IMR-90 (cell line): ENCODE results near the gene PTGES. TPM values are rescaled to one million over a fixed set of nuclear protein-coding genes. Genes with fewer than 3 reads are reported as not detected.
A peak's percentile ranks its signal among the peaks of the same experiment; 100 is the strongest.

Experiments
- ATAC-seq: fragments of 200-7000 bp; cut with Tn5 transposase; 2 replicates; pipeline ENCODE4 v1.9.1; 2020; ENCODE audit warnings: low read depth, mild to moderate bottlenecking, moderate library complexity
- BruUV-seq: library from RNA; stranded (reverse); fragments of 400-500 nt; replicated peaks from 2 replicates; lab custom pipeline; 2021; lab: Mats Ljungman, UMichigan
- CTCF ChIA-PET: fragments of 300-600 bp; formaldehyde crosslinking; extraction: SDS; loops from one replicate; lab custom pipeline; 2021; ENCODE audit warnings: antibody characterized with exemption; lab: Yijun Ruan, JAX
- POLR2A ChIA-PET: fragments of 300-600 bp; sonication (Branson Sonifier 250); formaldehyde crosslinking; loops from one replicate; lab custom pipeline; 2022; ENCODE audit warnings: antibody characterized with exemption; ENCODE audit not compliant: unreplicated experiment; lab: Charles Lee
- DNase-seq: peaks from one replicate; pipeline ENCODE4 v3.0.0; 2013
- H2AFZ ChIP-seq: replicated peaks from 2 replicates; pipeline ENCODE3; 2013; ENCODE audit warnings: low read length, mild to moderate bottlenecking; ENCODE audit not compliant: poor library complexity
- H2AK5ac ChIP-seq: 2 replicates; pipeline ENCODE4 v1.6.1; 2013; ENCODE audit warnings: low read depth, low read length, inconsistent platforms
- H2AK9ac ChIP-seq: replicated peaks from 2 replicates; pipeline ENCODE3; 2013; ENCODE audit warnings: mild to moderate bottlenecking, low read depth, low read length, moderate library complexity; ENCODE audit not compliant: poor library complexity
- H2BK120ac ChIP-seq: 2 replicates; pipeline ENCODE4 v1.6.1; 2013; ENCODE audit warnings: low read depth, low read length, inconsistent platforms
- H2BK15ac ChIP-seq: 3 replicates; pipeline ENCODE4 v1.6.1; 2013; ENCODE audit warnings: low read depth, low read length, inconsistent platforms
- H2BK20ac ChIP-seq: 2 replicates; pipeline ENCODE4 v1.6.1; 2013; ENCODE audit warnings: low read depth, mild to moderate bottlenecking, inconsistent platforms, low read length, moderate library complexity
- H2BK5ac ChIP-seq: 2 replicates; pipeline ENCODE4 v1.6.1; 2013; ENCODE audit warnings: mild to moderate bottlenecking, low read depth, low read length, inconsistent platforms; ENCODE audit not compliant: poor library complexity, severe bottlenecking
- H3K14ac ChIP-seq: replicated peaks from 2 replicates; pipeline ENCODE4 v1.6.1; 2013; ENCODE audit warnings: low read depth, low read length, inconsistent platforms
- H3K18ac ChIP-seq: 2 replicates; pipeline ENCODE4 v1.6.1; 2013; ENCODE audit warnings: low read depth, low read length, control low read depth
- H3K23ac ChIP-seq: 2 replicates; pipeline ENCODE4 v1.6.1; 2013; ENCODE audit warnings: low read depth, low read length, inconsistent platforms
- H3K27ac ChIP-seq: 2 replicates; pipeline ENCODE4 v1.5.1; 2013; ENCODE audit warnings: mild to moderate bottlenecking, control low read depth, low read length; ENCODE audit not compliant: insufficient read depth
- H3K27me3 ChIP-seq: 2 replicates; pipeline ENCODE4 v1.6.1; 2013; ENCODE audit warnings: low read length; ENCODE audit not compliant: control insufficient read depth, insufficient read depth
- H3K36me3 ChIP-seq: 2 replicates; pipeline ENCODE4 v1.6.1; 2013; ENCODE audit warnings: low read length, mixed read lengths; ENCODE audit not compliant: control insufficient read depth, insufficient read depth
- H3K4ac ChIP-seq: 2 replicates; pipeline ENCODE4 v1.6.1; 2013; ENCODE audit warnings: low read depth, low read length, inconsistent platforms
- H3K4me1 ChIP-seq: 2 replicates; pipeline ENCODE4 v1.6.1; 2013; ENCODE audit warnings: low read length, mixed read lengths; ENCODE audit not compliant: control insufficient read depth, insufficient read depth
- H3K4me2 ChIP-seq: 2 replicates; pipeline ENCODE4 v1.6.1; 2013; ENCODE audit warnings: low read depth, mild to moderate bottlenecking, control low read depth, low read length, moderate library complexity
- H3K4me3 ChIP-seq: 2 replicates; pipeline ENCODE4 v1.5.1; 2013; ENCODE audit warnings: low read depth, mild to moderate bottlenecking, control low read depth, low read length, moderate library complexity; ENCODE audit not compliant: insufficient read depth
- H3K56ac ChIP-seq: 2 replicates; pipeline ENCODE4 v1.6.1; 2013; ENCODE audit warnings: low read length, inconsistent platforms; ENCODE audit not compliant: insufficient read depth; ENCODE audit errors: extremely low read depth
- H3K79me1 ChIP-seq, 2 experiments: 2 replicates each; pipeline ENCODE4 v1.6.1; 2013; ENCODE audit warnings: low read length in 2 of 2, inconsistent platforms in 1 of 2, low read depth in 1 of 2
- H3K9ac ChIP-seq: 2 replicates; pipeline ENCODE4 v1.6.1; 2013; ENCODE audit warnings: low read depth, low read length, control low read depth
- H3K9me1 ChIP-seq: 2 replicates; pipeline ENCODE4 v1.6.1; 2013; ENCODE audit warnings: low read length, inconsistent platforms; ENCODE audit not compliant: insufficient read depth
- H3K9me3 ChIP-seq: 2 replicates; pipeline ENCODE4 v1.6.1; 2013; ENCODE audit warnings: low read length; ENCODE audit not compliant: control insufficient read depth, insufficient read depth
- H4K20me1 ChIP-seq: 2 replicates; pipeline ENCODE4 v1.6.1; 2013; ENCODE audit warnings: low read length, inconsistent platforms; ENCODE audit not compliant: insufficient read depth
- H4K5ac ChIP-seq: 2 replicates; pipeline ENCODE4 v1.6.1; 2013; ENCODE audit warnings: mild to moderate bottlenecking, low read depth, low read length, control low read depth
- H4K8ac ChIP-seq, 2 experiments: 2 replicates each; pipeline ENCODE4 v1.6.1; 2013; ENCODE audit warnings: low read depth in 2 of 2, low read length in 2 of 2, control low read depth in 1 of 2, inconsistent platforms in 1 of 2
- H4K91ac ChIP-seq: 2 replicates; pipeline ENCODE4 v1.6.1; 2013; ENCODE audit warnings: low read depth, low read length, inconsistent platforms; ENCODE audit not compliant: insufficient read depth
- FOS ChIP-seq: fragments of 150-350 bp; IDR thresholded peaks from 2 replicates; pipeline ENCODE4 v1.6.1; 2016; ENCODE audit warnings: low read depth, low read length
- MAFK ChIP-seq: IDR thresholded peaks from 2 replicates; pipeline ENCODE4 v1.6.1; 2012; ENCODE audit warnings: low read depth, low read length, improper control_type of control experiment
- RCOR1 ChIP-seq: IDR thresholded peaks from 2 replicates; pipeline ENCODE4 v1.6.1; 2012; ENCODE audit warnings: mild to moderate bottlenecking, low read length, improper control_type of control experiment; ENCODE audit not compliant: insufficient replicate concordance
- RFX5 ChIP-seq: IDR thresholded peaks from 2 replicates; pipeline ENCODE4 v1.8.0; 2012; ENCODE audit warnings: low read depth, mild to moderate bottlenecking, low read length, moderate library complexity
- WGBS, 2 experiments: methylation state at CpG; one replicate each; pipeline versions ENCODE4 v1.1.5 to v1.1.7; 2013; ENCODE audit warnings: missing lambda C conversion rate in 2 of 2; ENCODE audit not compliant: insufficient read length in 1 of 2; ENCODE audit errors: extremely low coverage in 2 of 2; 5-methylcytosine and 5-hydroxymethylcytosine counted together
- dilution Hi-C: fragments of 300-500 bp; cut with HindIII; formaldehyde crosslinking; loops from one replicate; pipeline ENCODE4 v1.14.3; 2018; ENCODE audit warnings: low sequenced_read_pairs; ENCODE audit not compliant: unreplicated experiment
- in situ Hi-C: fragments of 300-500 bp; cut with MboI; formaldehyde crosslinking; loops from 3 replicates; pipeline ENCODE4 v1.14.3; 2019; ENCODE audit warnings: low sequenced_read_pairs, inconsistent platforms, mixed read lengths
- intact Hi-C: fragments of 100-400 bp; cut with micrococcal nuclease; formaldehyde crosslinking; loops from 2 replicates; pipeline ENCODE4 v1.10.0; 2022
- polyA plus RNA-seq, 3 experiments: library from polyadenylated mRNA; depleted of rRNA; stranded (reverse); fragments of >200 nt; gene quantifications; 2 replicates each; pipeline ENCODE4 v1.2.3, GENCODE V29; 2012; ENCODE audit warnings: low replicate concordance in 1 of 3
- total RNA-seq: library from RNA; depleted of rRNA; stranded (reverse); fragments of >200 nt; gene quantifications from 2 replicates; pipeline ENCODE4 v1.2.3, GENCODE V29; 2012

Gene PTGES
- total and polyA plus RNA-seq, 2 of the 4 experiments (the other 2 are of a cell fraction): 3.2 to 6.3 TPM

GRCh38 chr9:129756191-129756590 is 3.3 kb upstream of the PTGES start:
- H3K9me1 ChIP-seq: 0 out of 2 replicates have a peak, but pooled peaks cover 4% of the 10 kb centered on the region
- no TSS peak for BruUV-seq
- no peaks in the 10 kb centered on the region for H3K36me3 ChIP-seq
- no peak overlapping the region for H2BK120ac ChIP-seq
- H2AK9ac ChIP-seq: no peak overlapping the region
- CTCF ChIA-PET: interaction anchor here (1.0 kb wide), 1 partner anchor 19 kb away, joined by 3 read pairs; no protein-coding TSS in a partner anchor
- no peak overlapping the region for H2BK15ac ChIP-seq
- TF ChIP-seq RFX5 (no peak), FOS (no peak), RCOR1 (no peak), MAFK (no peak)
- WGBS, 2 experiments: 96% methylated on average over 3 of the region's 6 CpGs; no CpG with 5 or more reads in 1 of the 2 experiments
- no peak overlapping the region for H3K18ac ChIP-seq
- no peak overlapping the region for H3K27ac ChIP-seq
- peaks cover 0 to 3% of the 10 kb centered on the region in 2 experiments; a peak in 2 of 4 replicates for H3K79me1 ChIP-seq
- H3K4me1 ChIP-seq: peaks cover 10% of the 10 kb centered on the region
- no peak overlapping the region for H4K8ac ChIP-seq
- no peaks in the 10 kb centered on the region for H3K9me3 ChIP-seq
- H3K56ac ChIP-seq: no peak overlapping the region
- H2AFZ ChIP-seq: no peak overlapping the region
- no peak overlapping the region for H4K5ac ChIP-seq
- no peak overlapping the region for H3K23ac ChIP-seq
- H3K4me2 ChIP-seq: no peak overlapping the region
- dilution Hi-C loops: no loop called here
- H2AK5ac ChIP-seq: no peak overlapping the region
- POLR2A ChIA-PET: no interaction called here
- 0 out of 2 replicates have a peak, but pooled peaks cover 3% of the 10 kb centered on the region for H3K27me3 ChIP-seq
- H2BK5ac ChIP-seq: no peak overlapping the region
- H3K4me3 ChIP-seq: no peak overlapping the region
- no peak for ATAC-seq
- in situ Hi-C loops: no loop called here
- H3K14ac ChIP-seq: no peak overlapping the region
- DNase-seq: no peak
- 0 out of 2 replicates have a peak overlapping the region, but pooled peaks have one; percentile 19 for H3K4ac ChIP-seq
- H4K20me1 ChIP-seq: no peaks in the 10 kb centered on the region
- peak overlapping the region; percentile 34; the same call in 1 of the 2 replicates for H4K91ac ChIP-seq
- no peak overlapping the region for H2BK20ac ChIP-seq
- H3K9ac ChIP-seq: no peak overlapping the region
- intact Hi-C loops: no loop called here
